ENCODE data around the gene MRPS14.

MRPS14 gene

GRCh38 chr1:174988986-174989385, 34.2 kb downstream of the MRPS14 start:
- in situ Hi-C loops (cut with MboI; ENCODE audit: low sequenced_read_pairs), result no loop called here

- in situ Hi-C loops (cut with MboI; ENCODE audit: low sequenced_read_pairs), result no loop called here
Measured at GRCh38 chr1:174988539-174988938, 34.7 kb downstream of the MRPS14 start.

GRCh38 chr1:174984952-174985351, 38.3 kb downstream of the MRPS14 start:
- in situ Hi-C loops (cut with MboI; ENCODE audit: low sequenced_read_pairs), result no loop called here

- in situ Hi-C loops (cut with MboI; ENCODE audit: low sequenced_read_pairs), result no loop called here
Measured at GRCh38 chr1:174982971-174983689, 40.1 kb downstream of the MRPS14 start.

- in situ Hi-C loops (cut with MboI; ENCODE audit: low sequenced_read_pairs), result no loop called here
Measured at GRCh38 chr1:174976436-174977108, 46.7 kb downstream of the MRPS14 start.

GRCh38 chr1:174975764-174976163, 47.5 kb downstream of the MRPS14 start:
- in situ Hi-C loops (cut with MboI; ENCODE audit: low sequenced_read_pairs), result no loop called here

- in situ Hi-C loops (cut with MboI; ENCODE audit: low sequenced_read_pairs), result no loop called here
Measured at GRCh38 chr1:174974711-174975119, 48.5 kb downstream of the MRPS14 start.

- in situ Hi-C loops (cut with MboI; ENCODE audit: low sequenced_read_pairs), result no loop called here
Measured at GRCh38 chr1:174971902-174972301, 51.3 kb downstream of the MRPS14 start.

GRCh38 chr1:174971466-174971865, 51.8 kb downstream of the MRPS14 start:
- in situ Hi-C loops (cut with MboI; ENCODE audit: low sequenced_read_pairs), result no loop called here

- in situ Hi-C loops (cut with MboI; ENCODE audit: low sequenced_read_pairs), result no loop called here
Measured at GRCh38 chr1:174969977-174970376, 53.2 kb downstream of the MRPS14 start.

GRCh38 chr1:174968750-174969244, 54.4 kb downstream of the MRPS14 start:
- in situ Hi-C loops (cut with MboI; ENCODE audit: low sequenced_read_pairs), result no loop called here

GRCh38 chr1:174967845-174968705, 55.1 kb downstream of the MRPS14 start:
- in situ Hi-C loops (cut with MboI; ENCODE audit: low sequenced_read_pairs), result no loop called here

- in situ Hi-C loops (cut with MboI; ENCODE audit: low sequenced_read_pairs), result no loop called here
Measured at GRCh38 chr1:174966008-174966572, 57.1 kb downstream of the MRPS14 start.

- in situ Hi-C loops (cut with MboI; ENCODE audit: low sequenced_read_pairs), result no loop called here
Measured at GRCh38 chr1:174965362-174966007, 57.7 kb downstream of the MRPS14 start.

GRCh38 chr1:174964972-174965361, 58.3 kb downstream of the MRPS14 start:
- in situ Hi-C loops (cut with MboI; ENCODE audit: low sequenced_read_pairs), result no loop called here

- in situ Hi-C loops (cut with MboI; ENCODE audit: low sequenced_read_pairs), result no loop called here
Measured at GRCh38 chr1:174964261-174964971, 58.8 kb downstream of the MRPS14 start.

- in situ Hi-C loops (cut with MboI; ENCODE audit: low sequenced_read_pairs), result no loop called here
Measured at GRCh38 chr1:174963529-174964125, 59.6 kb downstream of the MRPS14 start.
